Glutamatergic neuron (in vitro differentiated cells): ENCODE data around the gene CAMTA1. TPM values are rescaled to one million over a fixed set of nuclear protein-coding genes. Genes with fewer than 3 reads are reported as not detected.

Experiments used
- DNase-seq: peaks from one replicate; pipeline ENCODE4 v3.0.0; 2022
- H3K27ac Mint-ChIP-seq: one replicate; pipeline ENCODE4 v1.8.0; 2020; ENCODE audit warnings: mild to moderate bottlenecking, mixed read lengths, inconsistent platforms; ENCODE audit not compliant: unreplicated experiment
- H3K27me3 Mint-ChIP-seq: one replicate; pipeline ENCODE4 v1.8.0; 2020; ENCODE audit warnings: mild to moderate bottlenecking, moderate library complexity, mixed read lengths, inconsistent platforms; ENCODE audit not compliant: unreplicated experiment
- H3K36me3 Mint-ChIP-seq: one replicate; pipeline ENCODE4 v1.8.0; 2020; ENCODE audit warnings: mild to moderate bottlenecking, mixed read lengths, inconsistent platforms; ENCODE audit not compliant: unreplicated experiment
- H3K4me1 Mint-ChIP-seq: one replicate; pipeline ENCODE4 v1.8.0; 2020; ENCODE audit warnings: mild to moderate bottlenecking, low read depth, mixed read lengths, inconsistent platforms; ENCODE audit not compliant: unreplicated experiment
- H3K4me3 Mint-ChIP-seq: one replicate; pipeline ENCODE4 v1.8.0; 2020; ENCODE audit warnings: mild to moderate bottlenecking, mixed read lengths, inconsistent platforms; ENCODE audit not compliant: unreplicated experiment
- H3K9me3 Mint-ChIP-seq: one replicate; pipeline ENCODE4 v1.8.0; 2020; ENCODE audit warnings: mild to moderate bottlenecking, moderate library complexity, mixed read lengths, inconsistent platforms; ENCODE audit not compliant: unreplicated experiment
- CTCF ChIP-seq: fragments of 200-600 bp; sonication (generic); IDR thresholded peaks from one replicate; pipeline ENCODE4 v1.5.0; 2021; ENCODE audit not compliant: partially characterized antibody, unreplicated experiment
- total RNA-seq: library from RNA; stranded (reverse); fragmentation: NEBNext Ultra II Directional; extraction: Animal tissue kit (Norgen Biotek cat#: 25700); gene quantifications from one replicate; pipeline ENCODE4 v1.2.1, GENCODE V29; 2021; ENCODE audit not compliant: unreplicated experiment

Gene CAMTA1
- total RNA-seq, 1 donor from 2014 or later = 77.2 TPM

- DNase-seq = no peak
- H3K27me3 Mint-ChIP-seq = peaks cover 4% of the 10 kb centered on the region
- TF ChIP-seq CTCF = no peak
- no peak overlapping the region for H3K4me3 Mint-ChIP-seq
- peaks cover 5% of the 10 kb centered on the region for H3K9me3 Mint-ChIP-seq
- peaks cover 4% of the 10 kb centered on the region for H3K36me3 Mint-ChIP-seq
- H3K4me1 Mint-ChIP-seq = no peaks in the 10 kb centered on the region
- no peak overlapping the region for H3K27ac Mint-ChIP-seq
Observed at GRCh38 chr1:7438921-7439655, 653.8 kb downstream of the CAMTA1 start.

DNA sequence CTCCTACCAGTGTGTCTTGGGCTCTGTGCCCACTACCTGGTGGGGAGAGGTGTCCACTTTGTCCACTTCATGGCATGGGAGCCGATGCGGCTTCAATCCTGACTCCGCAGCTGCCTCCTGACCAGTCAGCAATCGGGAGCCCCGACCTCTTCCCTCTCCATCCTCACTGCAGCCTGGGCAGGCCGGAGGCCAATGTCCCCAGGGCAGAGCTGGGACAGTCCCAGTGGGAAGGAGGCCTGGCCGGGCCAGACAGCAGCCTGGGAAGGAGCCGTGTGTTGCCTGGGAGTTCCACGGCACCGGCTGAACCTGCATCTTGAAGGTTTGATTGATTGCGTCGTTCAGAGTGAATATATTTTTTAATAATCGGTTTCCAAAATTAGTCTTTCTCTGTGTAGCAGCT, 654.9 kb downstream of the CAMTA1 start:
- Mint-ChIP-seq H3K4me1 (no peaks in the 10 kb centered on the region), H3K27me3 (peaks cover 6% of the 10 kb centered on the region), H3K4me3 (no peak overlapping the region), H3K27ac (no peak overlapping the region), H3K9me3 (peaks cover 5% of the 10 kb centered on the region), H3K36me3 (peaks cover 4% of the 10 kb centered on the region)
- no peak for DNase-seq
- TF ChIP-seq CTCF = no peak

DNA sequence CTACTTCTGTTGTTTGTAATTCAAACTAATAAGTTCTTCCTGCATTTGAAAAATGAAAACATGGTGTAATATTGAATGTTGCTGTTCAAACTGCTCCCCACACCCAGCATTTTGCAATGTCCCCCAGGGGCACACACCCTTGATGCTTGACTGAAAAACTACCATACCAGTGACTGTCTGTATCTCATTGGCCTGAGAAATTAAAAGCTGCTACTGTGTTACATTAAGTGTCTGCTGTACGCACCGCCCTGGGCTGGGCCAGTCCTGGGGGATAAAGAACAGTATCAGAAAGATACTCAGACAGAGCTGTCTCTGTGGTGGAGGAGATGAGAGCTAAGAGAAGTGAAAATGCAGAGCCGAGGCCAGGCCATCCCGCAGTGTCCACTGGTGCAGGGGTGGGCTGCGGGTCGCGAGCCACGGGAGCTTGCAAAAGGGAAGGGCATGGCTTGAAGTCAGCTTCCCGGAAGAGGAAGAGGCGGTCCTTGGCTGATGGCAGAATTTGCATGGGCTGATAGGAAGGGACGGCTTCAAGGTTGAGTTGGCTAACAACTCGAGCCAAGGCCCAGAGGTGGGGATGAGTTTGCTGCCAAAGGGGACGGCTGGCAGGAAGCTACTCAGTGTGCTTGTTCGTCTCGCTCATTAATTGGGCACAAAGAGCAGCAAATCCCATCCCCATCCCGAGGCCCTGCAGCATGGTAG, 656.0 kb downstream of the CAMTA1 start:
- Mint-ChIP-seq H3K9me3 (peaks cover 5% of the 10 kb centered on the region), H3K4me3 (no peak overlapping the region), H3K27me3 (peaks cover 6% of the 10 kb centered on the region), H3K27ac (no peak overlapping the region), H3K36me3 (peaks cover 4% of the 10 kb centered on the region), H3K4me1 (no peaks in the 10 kb centered on the region)
- TF ChIP-seq CTCF = no peak
- DNase-seq = no peak

- Mint-ChIP-seq H3K36me3 (peaks cover 4% of the 10 kb centered on the region), H3K4me1 (no peaks in the 10 kb centered on the region), H3K27ac (no peak overlapping the region), H3K27me3 (peaks cover 4% of the 10 kb centered on the region), H3K9me3 (peaks cover 5% of the 10 kb centered on the region), H3K4me3 (no peak overlapping the region)
- DNase-seq = no peak
- TF ChIP-seq CTCF = no peak
Observed at GRCh38 chr1:7442036-7442435, 656.8 kb downstream of the CAMTA1 start.

- peaks cover 4% of the 10 kb centered on the region for H3K36me3 Mint-ChIP-seq
- H3K27ac Mint-ChIP-seq = no peak overlapping the region
- H3K4me1 Mint-ChIP-seq = no peaks in the 10 kb centered on the region
- no peak overlapping the region for H3K4me3 Mint-ChIP-seq
- peaks cover 4% of the 10 kb centered on the region for H3K9me3 Mint-ChIP-seq
- peaks cover 4% of the 10 kb centered on the region for H3K27me3 Mint-ChIP-seq
- no peak for DNase-seq
- TF ChIP-seq CTCF = no peak
Observed at GRCh38 chr1:7442918-7443317, 657.7 kb downstream of the CAMTA1 start.
